GM19025 (cell line): ENCODE results near the gene SLC22A3.
"Not testable (repeated sequence)": the region's sequence is repeated elsewhere in the genome, so short reads cannot be mapped to it uniquely, and the experiment has no call there.

Source experiments
- ATAC-seq: cut with Tn5 transposase; IDR thresholded peaks from one replicate; pipeline ENCODE4 v1.9.1; 2021; ENCODE audit warnings: mild to moderate bottlenecking, low read depth, moderate library complexity; ENCODE audit not compliant: unreplicated experiment

SLC22A3 gene, protein sequence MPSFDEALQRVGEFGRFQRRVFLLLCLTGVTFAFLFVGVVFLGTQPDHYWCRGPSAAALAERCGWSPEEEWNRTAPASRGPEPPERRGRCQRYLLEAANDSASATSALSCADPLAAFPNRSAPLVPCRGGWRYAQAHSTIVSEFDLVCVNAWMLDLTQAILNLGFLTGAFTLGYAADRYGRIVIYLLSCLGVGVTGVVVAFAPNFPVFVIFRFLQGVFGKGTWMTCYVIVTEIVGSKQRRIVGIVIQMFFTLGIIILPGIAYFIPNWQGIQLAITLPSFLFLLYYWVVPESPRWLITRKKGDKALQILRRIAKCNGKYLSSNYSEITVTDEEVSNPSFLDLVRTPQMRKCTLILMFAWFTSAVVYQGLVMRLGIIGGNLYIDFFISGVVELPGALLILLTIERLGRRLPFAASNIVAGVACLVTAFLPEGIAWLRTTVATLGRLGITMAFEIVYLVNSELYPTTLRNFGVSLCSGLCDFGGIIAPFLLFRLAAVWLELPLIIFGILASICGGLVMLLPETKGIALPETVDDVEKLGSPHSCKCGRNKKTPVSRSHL

DNA sequence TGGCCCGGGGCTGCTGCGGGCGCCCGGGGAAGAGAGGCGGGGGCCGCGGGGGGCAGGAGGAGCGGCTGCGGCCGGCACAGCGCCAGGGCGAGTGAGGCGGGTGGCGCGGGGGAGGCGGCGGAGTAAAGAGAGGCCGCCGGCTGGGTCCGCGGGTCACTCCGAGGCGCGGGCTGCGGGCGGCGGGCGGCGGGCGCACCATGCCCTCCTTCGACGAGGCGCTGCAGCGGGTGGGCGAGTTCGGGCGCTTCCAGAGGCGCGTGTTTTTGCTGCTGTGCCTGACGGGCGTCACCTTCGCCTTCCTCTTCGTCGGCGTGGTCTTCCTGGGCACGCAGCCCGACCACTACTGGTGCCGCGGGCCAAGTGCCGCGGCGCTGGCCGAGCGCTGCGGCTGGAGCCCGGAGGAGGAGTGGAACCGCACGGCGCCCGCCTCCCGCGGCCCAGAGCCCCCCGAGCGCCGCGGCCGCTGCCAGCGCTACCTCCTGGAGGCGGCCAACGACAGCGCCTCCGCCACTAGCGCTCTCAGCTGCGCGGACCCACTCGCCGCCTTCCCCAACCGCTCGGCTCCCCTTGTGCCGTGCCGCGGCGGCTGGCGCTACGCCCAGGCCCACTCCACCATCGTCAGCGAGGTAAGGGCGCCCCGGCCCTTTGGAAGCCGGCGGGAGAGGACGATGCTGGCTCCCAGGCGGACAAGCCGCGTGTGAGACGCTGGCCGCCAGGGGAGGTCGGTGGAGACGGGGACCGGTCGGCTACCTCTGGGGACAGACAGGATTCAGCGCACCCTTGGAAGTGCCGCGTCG, at the start of gene SLC22A3:
Gene SLC22A3 (plus strand): TSS at position 156 of the 797 bp plus-strand sequence. CDS start 42 bp downstream, at position 198.
- ATAC-seq: no peak

DNA sequence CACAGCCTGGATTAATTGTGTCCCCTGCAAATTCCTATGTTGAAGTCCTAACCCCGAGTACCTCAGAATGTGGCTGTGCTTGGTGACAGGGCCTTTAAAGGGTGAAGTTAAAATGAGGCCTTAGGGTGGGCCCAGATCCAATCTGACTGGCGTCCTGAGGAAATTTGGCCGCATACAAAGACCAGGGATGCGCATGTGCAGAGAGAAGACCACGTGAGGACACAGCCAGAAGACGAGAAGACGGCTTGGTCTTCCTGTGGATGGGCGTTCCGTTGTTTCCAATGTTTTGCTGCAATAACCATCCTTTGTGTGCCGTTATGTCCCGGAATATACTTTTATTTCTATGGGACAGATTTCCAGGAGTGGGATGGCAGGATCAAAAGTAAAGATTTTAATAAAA, 48.6 kb upstream of the SLC22A3 start:
- no peak for ATAC-seq

DNA sequence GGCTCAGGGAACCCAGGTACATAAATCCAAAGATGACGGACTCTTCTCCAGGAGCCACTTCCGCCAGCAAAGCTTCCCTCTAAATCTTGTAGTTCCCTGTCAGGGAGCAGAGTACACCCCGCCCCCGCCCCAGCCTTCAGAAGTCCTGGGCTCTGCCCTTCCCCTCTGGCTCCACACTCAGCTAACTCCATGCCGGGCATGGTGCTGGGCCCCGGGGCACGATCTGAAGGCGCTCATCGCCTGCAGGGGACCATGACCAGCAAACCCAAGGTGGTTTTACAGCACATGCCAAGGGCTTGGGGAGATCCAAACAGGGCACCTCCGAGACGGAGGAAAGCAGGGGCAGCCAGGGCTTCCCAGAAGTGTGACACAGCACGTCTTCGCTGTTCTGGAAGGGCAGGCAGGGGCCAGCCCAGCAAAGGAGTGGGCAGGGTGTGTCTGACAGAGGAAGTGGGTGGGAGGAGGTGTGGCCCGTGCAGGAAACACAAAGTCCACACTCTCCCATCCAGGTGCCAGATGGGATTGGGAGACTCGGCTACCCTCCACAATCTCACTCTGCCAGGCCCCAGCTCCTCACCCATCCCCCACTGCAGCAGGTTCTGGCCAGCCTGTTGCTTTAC, 48.0 kb upstream of the SLC22A3 start:
- ATAC-seq: no peak

DNA sequence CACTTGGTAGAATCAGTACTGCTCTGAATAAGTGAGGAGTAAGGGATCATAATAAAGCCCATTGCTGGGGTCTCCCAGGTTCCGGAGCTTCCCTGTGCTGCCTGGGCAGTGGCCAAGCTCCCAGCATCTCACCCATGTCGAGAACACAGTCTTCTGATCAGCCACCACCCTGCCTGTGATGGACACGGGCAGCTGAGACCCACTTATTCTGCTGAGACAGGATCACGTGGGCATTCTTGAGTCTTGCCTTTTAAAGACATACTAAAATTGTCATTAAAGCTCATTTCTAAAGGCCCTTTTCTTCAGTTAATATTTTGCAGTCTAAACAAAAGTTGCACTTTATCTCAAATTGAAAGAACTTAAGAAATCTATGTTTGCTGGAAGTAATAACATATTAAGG, 46.8 kb upstream of the SLC22A3 start:
- ATAC-seq: no peak

DNA sequence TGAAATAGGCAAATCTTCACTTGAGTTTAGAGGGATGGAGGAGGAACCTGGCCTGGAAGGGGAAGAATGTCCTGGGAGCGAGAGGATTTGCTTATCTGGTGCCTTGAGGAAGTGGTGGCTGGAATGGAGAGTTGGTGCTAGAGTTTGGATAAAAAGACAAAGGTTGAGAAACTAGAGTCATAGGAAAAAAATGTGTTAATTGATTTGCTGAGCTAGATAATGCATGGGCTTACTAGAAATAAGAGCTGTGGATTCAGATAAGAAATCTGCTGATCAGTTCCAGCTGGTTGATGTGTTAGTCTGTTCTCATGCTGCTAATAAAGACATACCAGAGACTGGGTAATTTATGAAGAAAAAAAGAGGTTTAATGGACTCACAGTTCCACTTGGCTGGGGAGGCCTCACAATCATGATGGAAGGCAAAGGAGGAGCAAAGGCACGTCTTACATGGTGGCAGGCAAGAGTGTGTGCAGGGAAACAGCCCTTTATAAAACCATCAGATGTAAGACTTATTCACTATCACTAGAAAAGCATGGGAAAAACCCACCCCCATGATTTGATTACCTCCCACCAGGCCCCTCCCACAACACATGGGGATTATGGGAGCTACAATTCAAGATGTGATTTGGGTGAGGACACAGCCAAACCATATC, 45.6 kb upstream of the SLC22A3 start:
- not testable (repeated sequence) for ATAC-seq

DNA sequence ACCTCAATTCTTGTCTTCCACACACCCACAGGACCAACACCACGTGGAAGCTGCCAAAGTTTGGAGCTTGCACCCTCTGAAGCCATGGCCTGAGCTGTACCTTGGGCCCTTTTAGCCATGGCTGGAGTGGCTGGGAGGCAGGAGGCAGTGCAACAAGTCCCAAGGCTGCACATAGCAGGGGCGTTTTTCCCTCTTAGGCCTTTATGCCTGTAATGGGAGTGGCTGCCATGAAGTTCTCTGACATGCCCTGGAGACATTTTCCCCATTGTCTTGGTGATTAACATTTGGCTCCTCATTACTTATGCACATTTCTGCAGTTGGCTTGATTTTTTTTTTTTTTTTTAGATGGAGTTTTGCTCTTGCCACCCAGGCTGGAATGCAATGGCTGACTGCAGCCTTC, 44.4 kb upstream of the SLC22A3 start:
- no peak for ATAC-seq

DNA sequence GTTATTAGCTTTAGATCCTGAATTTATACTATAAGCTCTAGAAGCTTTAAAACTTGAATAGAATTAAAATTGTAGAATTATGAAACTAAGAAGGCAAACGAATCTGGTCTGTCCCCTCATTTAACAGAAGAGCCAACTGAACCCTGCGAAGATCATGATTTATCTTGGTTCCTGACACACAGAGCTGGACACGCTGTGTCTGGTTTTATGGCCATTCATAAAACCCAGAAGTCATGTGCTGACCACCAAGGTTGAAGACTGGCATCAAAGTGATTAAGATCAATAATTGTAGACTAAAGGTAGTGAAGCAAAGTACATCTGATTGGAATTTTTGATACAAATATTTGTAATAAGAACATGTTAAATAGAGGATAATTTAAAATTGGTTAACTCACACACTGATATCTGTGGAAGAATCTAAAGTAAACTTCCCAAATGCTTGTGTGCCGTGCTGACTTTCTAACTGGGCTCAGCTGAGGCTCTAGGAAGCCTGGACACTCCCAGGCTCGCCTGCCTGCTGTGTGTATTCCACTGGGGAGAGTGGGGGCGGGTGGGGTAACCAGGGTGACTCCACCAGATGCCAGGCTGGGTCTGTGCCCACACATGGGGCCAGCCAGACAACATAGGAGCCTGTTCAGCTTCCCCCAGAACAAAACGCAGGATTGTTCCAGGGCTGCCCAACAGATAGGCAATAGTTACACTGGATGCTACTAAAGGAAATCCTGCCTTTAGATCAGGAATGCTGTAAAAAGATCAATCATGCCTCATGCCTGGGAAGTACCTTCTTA, 42.1 kb upstream of the SLC22A3 start:
- ATAC-seq: no peak

DNA sequence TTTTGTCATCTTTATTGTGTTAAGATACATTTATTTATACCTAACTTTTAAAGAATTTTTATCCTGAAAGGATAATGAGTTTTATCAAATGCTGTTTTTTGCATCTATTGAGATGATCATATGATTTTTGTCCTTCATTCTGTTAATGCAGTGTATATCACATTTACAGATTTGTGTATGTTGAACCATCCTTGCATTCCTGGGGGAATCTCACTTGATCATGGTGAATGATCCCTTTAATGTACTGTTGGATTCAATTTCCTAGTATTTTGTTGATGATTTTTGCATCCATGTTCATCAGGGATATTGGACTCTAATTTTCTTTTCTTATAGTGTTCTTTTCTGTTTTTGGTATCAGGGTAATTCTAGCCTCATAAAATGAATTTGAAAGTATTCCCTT, 38.5 kb upstream of the SLC22A3 start:
- no peak for ATAC-seq

DNA sequence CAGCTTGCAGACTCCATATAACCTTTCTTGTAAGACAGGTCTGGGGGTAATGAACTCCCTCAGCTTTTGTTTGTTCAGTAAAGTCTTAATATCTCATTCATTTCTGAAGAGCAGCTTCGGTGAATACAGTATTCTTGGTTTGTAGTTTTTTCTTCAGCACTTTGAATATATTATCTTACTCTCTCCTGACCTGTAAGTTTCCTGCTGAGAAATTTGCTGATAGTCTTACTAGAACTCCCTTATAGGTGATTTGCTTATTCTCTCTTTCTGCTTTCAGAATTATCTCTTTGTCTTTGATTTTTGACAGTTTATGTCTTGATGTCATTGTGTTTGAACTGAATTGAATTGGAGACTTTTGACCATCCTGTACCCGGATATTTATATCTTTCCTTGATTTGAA, 35.3 kb upstream of the SLC22A3 start:
- ATAC-seq: no peak

DNA sequence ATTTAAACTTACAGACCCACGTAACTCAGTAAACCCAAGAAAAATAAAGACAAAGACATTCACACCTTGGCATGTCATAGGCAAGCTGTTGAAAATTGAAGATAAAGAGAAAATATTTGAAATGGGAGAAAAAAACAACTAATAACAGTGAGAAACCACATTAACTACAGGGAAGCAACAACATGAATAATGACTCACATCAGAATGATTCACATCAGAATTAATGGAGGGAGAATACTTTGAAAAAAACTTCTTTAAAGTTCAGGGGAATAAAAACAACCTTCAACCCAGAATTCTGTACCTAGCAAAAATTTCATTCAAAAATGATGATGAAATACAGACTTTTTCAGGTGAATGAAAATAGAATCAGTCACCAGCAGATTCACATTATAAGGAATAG, 32.9 kb upstream of the SLC22A3 start:
- no peak for ATAC-seq

DNA sequence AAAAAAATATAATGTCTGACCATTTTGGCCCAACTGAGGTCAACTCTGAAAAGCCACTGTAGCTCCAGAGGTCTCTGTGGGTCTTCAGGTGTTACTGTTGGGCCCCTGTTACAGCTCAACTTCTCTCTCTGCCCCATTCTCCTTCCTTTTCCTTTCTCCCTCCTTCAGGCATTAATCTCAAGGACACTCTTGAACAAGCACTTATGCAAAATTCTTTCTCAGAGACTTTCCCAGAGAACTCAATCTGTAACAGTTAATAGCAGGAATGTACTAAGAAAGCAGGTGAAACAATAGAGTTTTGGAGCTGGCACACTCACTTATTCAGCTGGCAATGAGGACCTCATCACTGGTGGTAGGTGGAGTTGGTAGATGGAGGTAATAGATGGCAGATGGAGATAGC, 31.9 kb upstream of the SLC22A3 start:
- ATAC-seq: no peak

DNA sequence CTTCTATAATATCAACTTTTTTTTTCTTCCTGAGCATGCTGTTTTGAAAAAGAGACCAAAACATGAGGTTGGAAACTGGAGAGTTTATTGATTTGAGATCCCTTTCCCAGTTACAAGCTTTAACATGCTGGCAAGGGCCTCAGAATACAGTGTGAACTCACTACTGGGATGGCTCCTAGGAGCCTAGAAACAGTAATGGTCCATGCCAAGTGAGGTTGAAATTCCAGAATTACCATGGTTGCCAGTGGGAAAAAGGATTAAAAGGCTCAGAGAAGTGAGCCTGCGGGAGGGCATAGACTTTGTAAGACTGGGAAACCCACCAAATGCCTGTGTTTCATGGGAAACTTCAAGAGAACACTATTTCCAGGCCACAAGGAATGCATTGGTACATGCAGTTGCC, 28.9 kb upstream of the SLC22A3 start:
- no peak for ATAC-seq

DNA sequence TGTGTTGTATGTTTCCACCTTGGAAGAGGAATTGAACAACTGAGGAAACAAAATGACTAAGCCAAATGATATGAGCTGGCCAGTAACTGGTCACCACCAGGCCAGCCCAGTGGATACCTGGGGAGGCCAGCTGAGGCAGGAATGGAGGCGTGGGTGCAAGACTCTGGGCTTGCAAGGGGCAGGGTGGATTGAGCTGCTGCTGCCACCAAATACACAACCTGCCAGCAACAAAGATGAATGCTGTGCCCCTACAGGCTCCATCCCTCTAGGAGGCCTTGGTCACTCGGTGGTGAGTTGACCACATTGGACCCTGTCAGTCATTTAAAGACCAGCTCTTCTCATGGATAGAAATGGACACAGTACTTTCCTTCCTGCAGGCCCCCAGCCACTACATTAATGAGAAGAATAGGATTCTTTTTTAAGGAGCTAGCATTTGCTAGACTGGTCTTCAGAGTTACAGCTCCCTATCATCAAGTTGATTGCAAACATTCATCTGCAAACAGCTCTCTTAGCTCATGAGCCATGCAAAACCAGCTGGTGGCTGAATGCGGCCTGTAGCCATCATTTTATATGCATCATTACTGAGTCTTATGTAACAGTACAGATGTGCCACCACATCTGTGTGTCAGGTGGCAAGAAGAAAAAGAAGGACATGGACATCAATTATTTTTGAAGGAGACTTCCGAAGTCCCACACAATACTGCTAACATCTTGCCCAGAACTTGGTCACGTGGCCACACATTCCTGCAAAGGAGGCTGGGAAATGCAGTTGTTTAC, 26.3 kb upstream of the SLC22A3 start:
- ATAC-seq: no peak

DNA sequence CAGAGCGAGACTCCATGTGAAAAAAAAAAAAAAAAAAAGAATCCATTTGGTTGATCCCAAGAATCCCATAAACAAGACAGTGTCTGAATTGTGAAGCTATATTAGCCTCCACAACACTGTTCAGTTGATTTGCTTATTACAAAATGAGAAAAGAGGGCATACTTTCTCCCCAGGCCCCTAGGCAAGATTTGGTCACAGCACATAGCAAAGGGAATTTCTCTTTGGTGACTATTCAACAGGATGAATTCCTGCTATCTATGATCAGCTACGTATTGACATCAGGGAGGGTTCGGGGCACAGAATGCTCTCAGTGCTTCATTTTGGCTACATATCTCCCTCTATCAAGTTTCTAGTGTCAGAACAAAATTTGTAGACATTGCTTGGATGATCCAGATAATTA, 20.2 kb upstream of the SLC22A3 start:
- ATAC-seq: no peak

DNA sequence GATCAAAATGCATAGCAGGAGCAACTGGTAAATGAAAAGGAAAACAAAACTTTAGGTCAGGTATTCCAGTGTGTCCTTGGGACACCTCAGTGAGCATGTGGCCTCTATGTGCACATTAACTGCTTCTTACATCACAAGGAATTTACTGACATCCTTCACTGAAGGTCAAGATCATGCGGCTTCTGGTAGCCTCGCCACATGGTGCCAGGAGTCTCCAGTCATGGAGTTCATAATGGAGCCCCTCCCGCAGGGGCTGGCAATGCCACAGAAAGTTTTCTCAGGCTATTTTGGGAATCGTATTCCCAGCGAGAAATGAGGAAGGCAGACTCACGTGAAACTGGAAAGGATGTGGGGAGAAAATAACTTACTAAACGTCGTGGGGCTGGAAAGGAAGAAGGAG, 19.7 kb upstream of the SLC22A3 start:
- no peak for ATAC-seq

DNA sequence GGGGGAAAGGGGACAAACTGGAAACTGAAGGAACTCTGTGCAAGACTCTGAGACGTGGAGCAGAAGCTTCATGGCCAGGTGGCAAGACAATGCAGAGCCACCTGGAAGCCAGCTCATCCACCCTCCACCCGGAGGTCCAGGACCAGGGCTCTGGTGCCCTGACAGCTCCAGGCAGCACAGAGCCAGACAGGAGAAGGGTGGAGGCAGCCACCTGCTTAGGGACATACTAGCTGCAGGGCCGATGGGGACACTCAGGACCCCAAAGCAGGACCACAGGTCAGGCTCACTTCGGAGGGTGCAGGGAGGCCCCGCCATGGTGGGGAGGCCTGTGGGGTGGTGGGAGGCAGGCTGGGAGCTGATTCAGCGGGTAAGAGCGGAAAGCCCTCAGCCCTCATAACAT, 19.0 kb upstream of the SLC22A3 start:
- ATAC-seq: no peak

DNA sequence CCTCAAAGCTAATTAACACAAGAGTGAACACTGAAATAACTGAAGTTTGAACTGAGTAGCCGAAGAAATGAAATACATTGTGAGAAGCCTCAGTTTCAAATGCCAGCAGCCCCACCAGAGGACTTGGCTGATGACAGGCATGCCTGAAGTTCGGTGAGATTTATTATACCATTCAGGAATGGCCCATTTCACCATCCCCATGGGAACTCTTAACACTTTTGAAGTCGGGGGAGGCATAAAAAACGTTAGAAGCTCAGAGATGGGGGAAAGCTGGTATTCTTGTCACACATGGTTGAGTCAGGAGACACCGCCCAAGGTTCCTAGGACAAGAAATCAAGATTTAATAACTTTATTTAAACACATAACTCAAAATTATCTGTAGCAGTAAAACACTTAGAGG, 17.6 kb upstream of the SLC22A3 start:
- no peak for ATAC-seq

DNA sequence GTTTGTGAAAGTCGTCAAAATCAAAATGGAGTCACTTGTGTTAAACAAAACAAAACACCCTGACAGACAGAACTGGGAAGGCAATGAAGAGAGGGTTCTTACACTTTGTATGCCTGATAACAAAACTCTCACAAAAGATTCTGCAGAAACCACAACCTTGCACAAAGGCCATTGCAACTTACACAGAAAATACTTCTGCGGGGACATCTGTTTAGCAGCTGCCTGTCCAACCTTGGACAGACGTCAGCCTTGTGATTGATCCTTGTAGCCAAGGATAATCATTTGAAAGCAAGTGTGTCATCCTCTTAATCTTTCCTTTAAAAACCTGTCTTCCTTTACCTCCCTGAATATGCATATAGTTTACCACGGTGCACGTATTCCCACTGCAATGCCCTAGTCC, 17.0 kb upstream of the SLC22A3 start:
- ATAC-seq: no peak

DNA sequence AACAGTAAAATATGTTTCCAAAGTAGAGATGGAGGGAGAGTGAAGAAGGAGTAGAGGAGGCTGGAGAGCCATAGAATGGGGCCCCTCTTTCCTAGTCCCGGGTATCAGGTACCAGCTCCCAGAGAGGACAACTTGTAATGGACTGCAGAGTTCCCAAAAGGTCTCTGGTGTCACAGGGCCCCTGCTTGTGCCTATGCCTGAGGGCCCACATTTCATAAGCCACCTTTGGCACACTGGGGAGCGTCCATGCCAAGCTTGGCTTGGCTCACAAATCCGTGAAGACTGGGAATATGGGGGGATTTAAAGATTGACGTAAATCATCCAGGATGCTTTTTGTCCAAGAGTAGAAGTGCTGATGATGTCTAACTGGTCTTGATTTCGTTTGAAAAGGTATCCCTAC, 16.4 kb upstream of the SLC22A3 start:
- ATAC-seq: no peak
